H1 (cell line): ENCODE measurements around the gene AURKAIP1. TPM values are rescaled to one million over a fixed set of nuclear protein-coding genes. Genes with fewer than 3 reads are reported as not detected.

ENCODE experiments used
- CBX5 ChIP-seq: fragments of 300-800, 300-1000 bp; sonication (generic); IDR thresholded peaks from 2 replicates; pipeline ENCODE4 v1.7.1; 2016; ENCODE audit warnings: antibody characterized with exemption, low read length, low read depth
- CREB1 ChIP-seq: IDR thresholded peaks from 2 replicates; pipeline ENCODE4 v1.6.1; 2012; ENCODE audit warnings: inconsistent platforms
- FOSL1 ChIP-seq: IDR thresholded peaks from 2 replicates; pipeline ENCODE4 v1.6.1; 2011; ENCODE audit warnings: mild to moderate bottlenecking, low read depth, low read length, moderate library complexity; ENCODE audit not compliant: insufficient read depth
- GABPA ChIP-seq: IDR thresholded peaks from 2 replicates; pipeline ENCODE4 v1.6.1; 2011; ENCODE audit warnings: mild to moderate bottlenecking, low read length, moderate library complexity, borderline replicate concordance; ENCODE audit not compliant: insufficient read depth
- HDAC2 ChIP-seq, 2 experiments: fragments of 300-600 bp in 1 of 2; sonication (generic) in 1 of 2; IDR thresholded peaks; 2 replicates each; pipeline ENCODE4 v1.6.1; 2011 to 2012; ENCODE audit warnings: low read depth in 2 of 2, low read length in 2 of 2, mild to moderate bottlenecking in 2 of 2, moderate library complexity in 2 of 2, borderline replicate concordance in 1 of 2, inconsistent platforms in 1 of 2
- RXRA ChIP-seq: IDR thresholded peaks from 2 replicates; pipeline ENCODE4 v1.6.1; 2011; ENCODE audit warnings: low read depth, mild to moderate bottlenecking, low read length, moderate library complexity; ENCODE audit not compliant: insufficient read depth
- SRF ChIP-seq: IDR thresholded peaks from 2 replicates; pipeline ENCODE4 v1.6.1; 2011; ENCODE audit warnings: mild to moderate bottlenecking, low read depth, low read length, moderate library complexity
- polyA plus RNA-seq, 7 experiments: library from polyadenylated mRNA; depleted of rRNA in 3 of 7; stranded (reverse) in 5 of 7; unstranded in 2 of 7; fragments of >200 nt in 5 of 7; fragments of 200-250 nt in 2 of 7; gene quantifications; 1 replicate in 5 of 7; 2 replicates in 1 of 7; 4 replicates in 1 of 7; pipeline versions ENCODE4 v1.2.1 to v1.2.3, GENCODE V29; 2011 to 2013; ENCODE audit warnings: missing spikeins in 2 of 7, mixed read lengths in 2 of 7
- total RNA-seq: library from RNA; stranded (reverse); fragmentation: NEBNext Ultra II Directional; extraction: Animal tissue kit (Norgen Biotek cat#: 25700); gene quantifications from 2 replicates; pipeline ENCODE4 v1.2.1, GENCODE V29; 2021
- TF ChIP-seq, protein P1 (sequence below): fragments of 300-600 bp; sonication (generic); IDR thresholded peaks from 2 replicates; pipeline ENCODE4 v1.7.1; 2012; ENCODE audit warnings: low read length, moderate library complexity, mild to moderate bottlenecking, inconsistent platforms; ENCODE audit not compliant: insufficient replicate concordance
- TF ChIP-seq, protein P2 (sequence below): IDR thresholded peaks from 2 replicates; pipeline ENCODE4 v1.6.1; 2012; ENCODE audit warnings: inconsistent platforms

Gene AURKAIP1
- total and polyA plus RNA-seq, 2 of the 8 experiments (the other 6 are each of a cell fraction or from before 2014, with no cell fraction given) = 87.8 to 194 TPM

DNA sequence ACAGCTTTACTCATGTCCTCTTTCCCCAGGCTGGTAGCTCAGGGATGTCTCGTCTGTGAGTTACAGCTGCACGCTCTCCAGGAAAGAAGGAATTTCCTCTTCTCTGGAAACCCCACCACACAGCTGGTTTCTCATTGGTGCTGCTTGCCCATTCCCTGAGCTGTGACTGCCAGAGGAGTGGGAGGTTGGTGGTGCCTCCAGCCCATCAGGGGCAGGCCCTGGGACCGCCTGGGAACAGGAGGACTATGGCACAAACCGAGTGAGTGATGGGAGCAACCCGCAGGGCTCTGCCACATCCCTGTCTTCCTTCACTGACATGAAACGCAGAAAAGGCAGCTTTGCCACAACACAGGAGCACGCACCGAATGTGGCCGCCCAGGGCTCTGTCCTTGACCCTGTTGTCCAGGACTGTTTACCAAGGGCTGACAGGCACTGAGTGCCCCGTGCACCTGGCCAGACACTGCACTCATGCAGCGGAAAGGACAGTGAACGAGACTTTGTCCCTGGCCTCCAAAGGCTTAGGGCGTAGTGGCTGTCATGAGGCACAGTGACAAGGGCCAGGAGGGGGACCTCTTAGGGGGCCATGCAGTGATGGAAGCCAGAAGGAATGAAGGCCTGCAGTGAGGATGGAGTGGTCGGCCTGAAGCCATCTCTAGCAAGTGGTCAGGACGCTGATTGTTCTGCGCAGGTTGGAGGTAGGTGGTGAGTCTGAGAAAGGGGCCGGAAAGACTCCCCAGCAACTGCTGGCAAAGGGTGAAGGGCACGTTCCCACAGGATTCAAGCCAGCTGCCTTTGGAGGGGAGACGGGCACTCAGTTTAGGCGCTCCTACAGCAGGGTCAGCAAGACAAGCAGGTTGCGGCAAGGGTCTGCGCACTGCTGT, 25.8 kb upstream of the AURKAIP1 start (continued):
- TF ChIP-seq, protein P1, sequence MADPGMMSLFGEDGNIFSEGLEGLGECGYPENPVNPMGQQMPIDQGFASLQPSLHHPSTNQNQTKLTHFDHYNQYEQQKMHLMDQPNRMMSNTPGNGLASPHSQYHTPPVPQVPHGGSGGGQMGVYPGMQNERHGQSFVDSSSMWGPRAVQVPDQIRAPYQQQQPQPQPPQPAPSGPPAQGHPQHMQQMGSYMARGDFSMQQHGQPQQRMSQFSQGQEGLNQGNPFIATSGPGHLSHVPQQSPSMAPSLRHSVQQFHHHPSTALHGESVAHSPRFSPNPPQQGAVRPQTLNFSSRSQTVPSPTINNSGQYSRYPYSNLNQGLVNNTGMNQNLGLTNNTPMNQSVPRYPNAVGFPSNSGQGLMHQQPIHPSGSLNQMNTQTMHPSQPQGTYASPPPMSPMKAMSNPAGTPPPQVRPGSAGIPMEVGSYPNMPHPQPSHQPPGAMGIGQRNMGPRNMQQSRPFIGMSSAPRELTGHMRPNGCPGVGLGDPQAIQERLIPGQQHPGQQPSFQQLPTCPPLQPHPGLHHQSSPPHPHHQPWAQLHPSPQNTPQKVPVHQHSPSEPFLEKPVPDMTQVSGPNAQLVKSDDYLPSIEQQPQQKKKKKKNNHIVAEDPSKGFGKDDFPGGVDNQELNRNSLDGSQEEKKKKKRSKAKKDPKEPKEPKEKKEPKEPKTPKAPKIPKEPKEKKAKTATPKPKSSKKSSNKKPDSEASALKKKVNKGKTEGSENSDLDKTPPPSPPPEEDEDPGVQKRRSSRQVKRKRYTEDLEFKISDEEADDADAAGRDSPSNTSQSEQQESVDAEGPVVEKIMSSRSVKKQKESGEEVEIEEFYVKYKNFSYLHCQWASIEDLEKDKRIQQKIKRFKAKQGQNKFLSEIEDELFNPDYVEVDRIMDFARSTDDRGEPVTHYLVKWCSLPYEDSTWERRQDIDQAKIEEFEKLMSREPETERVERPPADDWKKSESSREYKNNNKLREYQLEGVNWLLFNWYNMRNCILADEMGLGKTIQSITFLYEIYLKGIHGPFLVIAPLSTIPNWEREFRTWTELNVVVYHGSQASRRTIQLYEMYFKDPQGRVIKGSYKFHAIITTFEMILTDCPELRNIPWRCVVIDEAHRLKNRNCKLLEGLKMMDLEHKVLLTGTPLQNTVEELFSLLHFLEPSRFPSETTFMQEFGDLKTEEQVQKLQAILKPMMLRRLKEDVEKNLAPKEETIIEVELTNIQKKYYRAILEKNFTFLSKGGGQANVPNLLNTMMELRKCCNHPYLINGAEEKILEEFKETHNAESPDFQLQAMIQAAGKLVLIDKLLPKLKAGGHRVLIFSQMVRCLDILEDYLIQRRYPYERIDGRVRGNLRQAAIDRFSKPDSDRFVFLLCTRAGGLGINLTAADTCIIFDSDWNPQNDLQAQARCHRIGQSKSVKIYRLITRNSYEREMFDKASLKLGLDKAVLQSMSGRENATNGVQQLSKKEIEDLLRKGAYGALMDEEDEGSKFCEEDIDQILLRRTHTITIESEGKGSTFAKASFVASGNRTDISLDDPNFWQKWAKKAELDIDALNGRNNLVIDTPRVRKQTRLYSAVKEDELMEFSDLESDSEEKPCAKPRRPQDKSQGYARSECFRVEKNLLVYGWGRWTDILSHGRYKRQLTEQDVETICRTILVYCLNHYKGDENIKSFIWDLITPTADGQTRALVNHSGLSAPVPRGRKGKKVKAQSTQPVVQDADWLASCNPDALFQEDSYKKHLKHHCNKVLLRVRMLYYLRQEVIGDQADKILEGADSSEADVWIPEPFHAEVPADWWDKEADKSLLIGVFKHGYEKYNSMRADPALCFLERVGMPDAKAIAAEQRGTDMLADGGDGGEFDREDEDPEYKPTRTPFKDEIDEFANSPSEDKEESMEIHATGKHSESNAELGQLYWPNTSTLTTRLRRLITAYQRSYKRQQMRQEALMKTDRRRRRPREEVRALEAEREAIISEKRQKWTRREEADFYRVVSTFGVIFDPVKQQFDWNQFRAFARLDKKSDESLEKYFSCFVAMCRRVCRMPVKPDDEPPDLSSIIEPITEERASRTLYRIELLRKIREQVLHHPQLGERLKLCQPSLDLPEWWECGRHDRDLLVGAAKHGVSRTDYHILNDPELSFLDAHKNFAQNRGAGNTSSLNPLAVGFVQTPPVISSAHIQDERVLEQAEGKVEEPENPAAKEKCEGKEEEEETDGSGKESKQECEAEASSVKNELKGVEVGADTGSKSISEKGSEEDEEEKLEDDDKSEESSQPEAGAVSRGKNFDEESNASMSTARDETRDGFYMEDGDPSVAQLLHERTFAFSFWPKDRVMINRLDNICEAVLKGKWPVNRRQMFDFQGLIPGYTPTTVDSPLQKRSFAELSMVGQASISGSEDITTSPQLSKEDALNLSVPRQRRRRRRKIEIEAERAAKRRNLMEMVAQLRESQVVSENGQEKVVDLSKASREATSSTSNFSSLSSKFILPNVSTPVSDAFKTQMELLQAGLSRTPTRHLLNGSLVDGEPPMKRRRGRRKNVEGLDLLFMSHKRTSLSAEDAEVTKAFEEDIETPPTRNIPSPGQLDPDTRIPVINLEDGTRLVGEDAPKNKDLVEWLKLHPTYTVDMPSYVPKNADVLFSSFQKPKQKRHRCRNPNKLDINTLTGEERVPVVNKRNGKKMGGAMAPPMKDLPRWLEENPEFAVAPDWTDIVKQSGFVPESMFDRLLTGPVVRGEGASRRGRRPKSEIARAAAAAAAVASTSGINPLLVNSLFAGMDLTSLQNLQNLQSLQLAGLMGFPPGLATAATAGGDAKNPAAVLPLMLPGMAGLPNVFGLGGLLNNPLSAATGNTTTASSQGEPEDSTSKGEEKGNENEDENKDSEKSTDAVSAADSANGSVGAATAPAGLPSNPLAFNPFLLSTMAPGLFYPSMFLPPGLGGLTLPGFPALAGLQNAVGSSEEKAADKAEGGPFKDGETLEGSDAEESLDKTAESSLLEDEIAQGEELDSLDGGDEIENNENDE = no peak
- TF ChIP-seq CREB1 (no peak), CBX5 (no peak), SRF (no peak), FOSL1 (no peak), GABPA (no peak), RXRA (no peak), HDAC2 (IDR thresholded peaks at IDR 0.05; ENCODE audit: borderline replicate concordance in 1 of 2, low read depth in 2 of 2, low read length in 2 of 2) (no peak)
- TF ChIP-seq, protein P2, sequence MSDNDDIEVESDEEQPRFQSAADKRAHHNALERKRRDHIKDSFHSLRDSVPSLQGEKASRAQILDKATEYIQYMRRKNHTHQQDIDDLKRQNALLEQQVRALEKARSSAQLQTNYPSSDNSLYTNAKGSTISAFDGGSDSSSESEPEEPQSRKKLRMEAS = no peak
